HG02885 (cell line): ENCODE data around the gene KLF7.

Source experiments
- ATAC-seq: cut with Tn5 transposase; IDR thresholded peaks from one replicate; pipeline ENCODE4 v1.9.1; 2021; ENCODE audit warnings: mild to moderate bottlenecking; ENCODE audit not compliant: unreplicated experiment, poor library complexity

KLF7 gene

GRCh38 chr2:207072571-207072970 lies 93.2 kb downstream of the KLF7 start:
- ATAC-seq: no peak

GRCh38 chr2:207071820-207072219 lies 93.9 kb downstream of the KLF7 start:
- peak; percentile 55 for ATAC-seq

GRCh38 chr2:207067473-207067872 lies 98.3 kb downstream of the KLF7 start:
- ATAC-seq: no peak

GRCh38 chr2:207066791-207067460 lies 98.8 kb downstream of the KLF7 start:
- no peak for ATAC-seq

- no peak for ATAC-seq
Observed at GRCh38 chr2:207066166-207066565, 99.6 kb downstream of the KLF7 start.

GRCh38 chr2:207064128-207064690 lies 101.5 kb downstream of the KLF7 start:
- ATAC-seq: no peak

- ATAC-seq: no peak
Observed at GRCh38 chr2:207061181-207061580, 104.6 kb downstream of the KLF7 start.

GRCh38 chr2:207055257-207055656 lies 110.5 kb downstream of the KLF7 start:
- no peak for ATAC-seq

GRCh38 chr2:207054521-207054920 lies 111.2 kb downstream of the KLF7 start:
- no peak for ATAC-seq

GRCh38 chr2:207051385-207051965 lies 114.3 kb downstream of the KLF7 start:
- ATAC-seq: no peak

GRCh38 chr2:207049122-207049521 lies 116.6 kb downstream of the KLF7 start:
- no peak for ATAC-seq

GRCh38 chr2:207048416-207048815 lies 117.3 kb downstream of the KLF7 start:
- ATAC-seq: no peak

- no peak for ATAC-seq
Observed at GRCh38 chr2:207046724-207047123, 119.0 kb downstream of the KLF7 start.

- ATAC-seq: no peak
Observed at GRCh38 chr2:207045531-207045930, 120.2 kb downstream of the KLF7 start.

- no peak for ATAC-seq
Observed at GRCh38 chr2:207044379-207045362, 121.1 kb downstream of the KLF7 start.

GRCh38 chr2:207042841-207043240 lies 122.9 kb downstream of the KLF7 start:
- ATAC-seq: no peak

- ATAC-seq: no peak
Observed at GRCh38 chr2:207041786-207042554, 123.8 kb downstream of the KLF7 start.

- no peak for ATAC-seq
Observed at GRCh38 chr2:207041279-207041678, 124.5 kb downstream of the KLF7 start.

GRCh38 chr2:207040696-207041095 lies 125.1 kb downstream of the KLF7 start:
- ATAC-seq: no peak

- ATAC-seq: no peak
Observed at GRCh38 chr2:207039225-207039624, 126.5 kb downstream of the KLF7 start.
